K562 (cell line): Measurements from ENCODE around the gene UBA1. TPM values are rescaled to one million over a fixed set of nuclear protein-coding genes. Genes with fewer than 3 reads are reported as not detected.

ENCODE experiments used
- ATAC-seq: fragments of 200-7000 bp; cut with Tn5 transposase; 3 replicates; pipeline ENCODE4 v1.9.1; 2020; ENCODE audit warnings: moderate library complexity
- BruUV-seq: library from RNA; stranded (reverse); fragments of 400-500 nt; replicated peaks from 2 replicates; lab custom pipeline; 2021; lab: Mats Ljungman, UMichigan
- CTCF ChIA-PET: fragments of 300-600 bp; formaldehyde crosslinking; extraction: SDS; loops from one replicate; lab custom pipeline; 2021; ENCODE audit warnings: low intra/inter-chr PET ratio; lab: Yijun Ruan, JAX
- POLR2A ChIA-PET: fragments of 300-600, 350-650 bp; sonication (Branson Sonifier 250); formaldehyde crosslinking; extraction: SDS; loops from one replicate; lab custom pipeline; 2021; ENCODE audit warnings: antibody characterized with exemption, inconsistent platforms; lab: Yijun Ruan, JAX
- DNase-seq, 4 experiments: peaks; one replicate each; pipeline versions ENCODE4 v3.0.0 to v3.0.0-alpha.2; 2011 to 2018; ENCODE audit warnings: low spot score in 3 of 4, mixed read lengths in 3 of 4; ENCODE audit errors: extremely low read depth in 1 of 4
- FAIRE-seq: peaks from 2 replicates; lab custom pipeline; 2011; peaks lifted over from hg19 to GRCh38; lab: Jason Lieb, UNC
- H2AFZ ChIP-seq: 2 replicates; pipeline ENCODE4 v1.6.0; 2011; ENCODE audit warnings: low read depth, low read length, control low read depth, inconsistent platforms
- H3K27ac ChIP-seq: fragments of 200-600 bp; 3 replicates; pipeline ENCODE4 v1.8.0; 2011; ENCODE audit warnings: low read depth, mild to moderate bottlenecking, control low read depth, inconsistent platforms, low read length, moderate library complexity, mixed read lengths; ENCODE audit errors: extremely low read depth
- H3K27me3 ChIP-seq, 2 experiments: fragments of 300-600 bp in 1 of 2; 2 replicates in 1 of 2; 3 replicates in 1 of 2; pipeline versions ENCODE4 v1.6.0 to v1.8.0; 2011; ENCODE audit warnings: inconsistent platforms in 2 of 2, low read length in 2 of 2, mild to moderate bottlenecking in 1 of 2, mixed read lengths in 1 of 2, moderate library complexity in 1 of 2; ENCODE audit not compliant: control insufficient read depth in 2 of 2, insufficient read depth in 2 of 2
- H3K36me3 ChIP-seq: fragments of 300-600 bp; 3 replicates; pipeline ENCODE4 v1.8.0; 2011; ENCODE audit warnings: mild to moderate bottlenecking, low read length, inconsistent platforms; ENCODE audit not compliant: control insufficient read depth, insufficient read depth
- H3K4me1 ChIP-seq, 2 experiments: fragments of 200-600 bp in 1 of 2; replicated peaks in 1 of 2; 2 replicates in 1 of 2; 3 replicates in 1 of 2; pipeline versions ENCODE4 v1.5.1 to v1.8.0; 2011; ENCODE audit warnings: inconsistent platforms in 2 of 2, low read length in 2 of 2, mild to moderate bottlenecking in 1 of 2, mixed read lengths in 1 of 2, moderate library complexity in 1 of 2; ENCODE audit not compliant: control insufficient read depth in 2 of 2, insufficient read depth in 2 of 2
- H3K4me2 ChIP-seq: 2 replicates; pipeline ENCODE4 v1.6.1; 2011; ENCODE audit warnings: low read length, control low read depth, inconsistent platforms, mixed read lengths; ENCODE audit not compliant: insufficient read depth
- H3K4me3 ChIP-seq: fragments of 200-600 bp; sonication (generic), shearing (Covaris generic); 2 replicates; pipeline ENCODE4 v1.5.1; 2016; ENCODE audit warnings: control low read depth, inconsistent platforms
- H3K79me2 ChIP-seq: fragments of 200-600 bp; 3 replicates; pipeline ENCODE4 v1.8.0; 2011; ENCODE audit warnings: low read length, inconsistent platforms; ENCODE audit not compliant: control insufficient read depth, insufficient read depth
- H3K9ac ChIP-seq, 2 experiments: 2 replicates each; pipeline versions ENCODE4 v1.6.0 to v1.6.1; 2011; ENCODE audit warnings: low read depth in 2 of 2, low read length in 2 of 2, control low read depth in 1 of 2, inconsistent platforms in 1 of 2, mild to moderate bottlenecking in 1 of 2, mixed read lengths in 1 of 2; ENCODE audit not compliant: insufficient read depth in 1 of 2
- H3K9me1 ChIP-seq: one replicate; pipeline ENCODE4 v1.6.0; 2011; ENCODE audit warnings: inconsistent platforms, mild to moderate bottlenecking, low read length, moderate library complexity; ENCODE audit not compliant: control insufficient read depth, insufficient read depth
- H3K9me3 ChIP-seq: replicated peaks from 2 replicates; pipeline ENCODE4 v1.5.1; 2011; ENCODE audit warnings: low read depth, low read length, inconsistent platforms; ENCODE audit not compliant: control insufficient read depth, insufficient read depth
- H4K20me1 ChIP-seq: replicated peaks from 2 replicates; pipeline ENCODE4 v1.6.1; 2011; ENCODE audit warnings: low read length, inconsistent platforms, mixed read lengths; ENCODE audit not compliant: control insufficient read depth, insufficient read depth
- BCOR ChIP-seq: fragments of 450-650 bp; IDR thresholded peaks from 2 replicates; pipeline ENCODE4 v1.6.1; 2016
- HES1 ChIP-seq: fragments of 450-650 bp; IDR thresholded peaks from 2 replicates; pipeline ENCODE4 v1.6.1; 2016; ENCODE audit warnings: low read depth, mild to moderate bottlenecking, moderate library complexity
- HIVEP1 ChIP-seq: fragments of 250-450 bp; sonication (Bioruptor Pico); IDR thresholded peaks from 2 replicates; pipeline ENCODE4 v1.4.0; 2020; ENCODE audit warnings: mild to moderate bottlenecking
- HLTF ChIP-seq: fragments of 450-650 bp; IDR thresholded peaks from 2 replicates; pipeline ENCODE4 v1.6.1; 2016
- KLF16 ChIP-seq: IDR thresholded peaks from 2 replicates; pipeline ENCODE4 v1.6.1; 2016; ENCODE audit warnings: antibody characterized with exemption
- MYNN ChIP-seq, 2 experiments: sonication (generic); formaldehyde crosslinking in 1 of 2; IDR thresholded peaks; 2 replicates each; pipeline versions ENCODE4 v1.5.0 to v1.6.1; 2016 to 2020; ENCODE audit warnings: antibody characterized with exemption in 1 of 2, missing genetic modification reagents in 1 of 2
- PHF8 ChIP-seq: fragments of 200-600 bp; sonication (generic); IDR thresholded peaks from 2 replicates; pipeline ENCODE4 v1.6.1; 2012; ENCODE audit warnings: mixed run types, mild to moderate bottlenecking, inconsistent platforms, low read length, moderate library complexity, borderline replicate concordance
- SIN3B ChIP-seq: fragments of 450-650 bp; IDR thresholded peaks from 2 replicates; pipeline ENCODE4 v1.6.1; 2017; ENCODE audit warnings: low read depth, mild to moderate bottlenecking, moderate library complexity
- TCF15 ChIP-seq: fragments of 250-450 bp; sonication (Bioruptor Pico); IDR thresholded peaks from 2 replicates; pipeline ENCODE4 v1.8.0; 2022; ENCODE audit warnings: moderate library complexity, mild to moderate bottlenecking, inconsistent platforms
- WGBS: fragments of 100-300 bp; shearing (Covaris generic); methylation state at CpG from one replicate; pipeline ENCODE4 v1.1.6; 2016; ENCODE audit warnings: low coverage, mixed read lengths; ENCODE audit not compliant: insufficient coverage; ENCODE audit errors: missing lambda C conversion rate; 5-methylcytosine and 5-hydroxymethylcytosine counted together
- in situ Hi-C: fragments of 300-500 bp; cut with MboI; formaldehyde crosslinking; loops from 4 replicates; pipeline ENCODE4 v1.15.0; 2018; ENCODE audit warnings: inconsistent platforms, mixed read lengths
- intact Hi-C: fragments of 100-400 bp; cut with micrococcal nuclease; formaldehyde crosslinking; loops from 2 replicates; pipeline ENCODE4 v1.14.2; 2022
- polyA plus RNA-seq, 8 experiments: library from polyadenylated mRNA; depleted of rRNA in 4 of 8; stranded (reverse) in 5 of 8; unstranded in 3 of 8; fragments of >200 nt; fragmentation: Nextera tagmentation in 2 of 8; fragmentation: Illumina TruSeq in 1 of 8; extraction: Ambion mirVana in 2 of 8; extraction: Trizol in 1 of 8; gene quantifications; 2 replicates each; pipeline versions ENCODE4 v1.2.1 to v1.2.3, GENCODE V29; 2011 to 2014; ENCODE audit warnings: inconsistent platforms in 1 of 8, missing spikeins in 1 of 8
- total RNA-seq, 7 experiments: library from RNA; depleted of rRNA in 6 of 7; stranded (reverse); fragments of >200 nt in 6 of 7; fragmentation: Illumina TruSeq in 2 of 7; extraction: Trizol in 2 of 7; gene quantifications; 2 replicates each; pipeline versions ENCODE4 v1.2.1 to v1.2.3, GENCODE V29; 2011 to 2021; ENCODE audit warnings: low replicate concordance in 1 of 7
- TF ChIP-seq, protein P1 (sequence below): fragments of 450-650 bp; IDR thresholded peaks from 2 replicates; pipeline ENCODE4 v1.6.1; 2016; ENCODE audit warnings: low read depth

UBA1 gene
- total and polyA plus RNA-seq, 9 of the 15 experiments (the other 6 are each of a cell fraction or from before 2014, with no cell fraction given) = 32.0 to 174 (median 93.6) TPM

DNA sequence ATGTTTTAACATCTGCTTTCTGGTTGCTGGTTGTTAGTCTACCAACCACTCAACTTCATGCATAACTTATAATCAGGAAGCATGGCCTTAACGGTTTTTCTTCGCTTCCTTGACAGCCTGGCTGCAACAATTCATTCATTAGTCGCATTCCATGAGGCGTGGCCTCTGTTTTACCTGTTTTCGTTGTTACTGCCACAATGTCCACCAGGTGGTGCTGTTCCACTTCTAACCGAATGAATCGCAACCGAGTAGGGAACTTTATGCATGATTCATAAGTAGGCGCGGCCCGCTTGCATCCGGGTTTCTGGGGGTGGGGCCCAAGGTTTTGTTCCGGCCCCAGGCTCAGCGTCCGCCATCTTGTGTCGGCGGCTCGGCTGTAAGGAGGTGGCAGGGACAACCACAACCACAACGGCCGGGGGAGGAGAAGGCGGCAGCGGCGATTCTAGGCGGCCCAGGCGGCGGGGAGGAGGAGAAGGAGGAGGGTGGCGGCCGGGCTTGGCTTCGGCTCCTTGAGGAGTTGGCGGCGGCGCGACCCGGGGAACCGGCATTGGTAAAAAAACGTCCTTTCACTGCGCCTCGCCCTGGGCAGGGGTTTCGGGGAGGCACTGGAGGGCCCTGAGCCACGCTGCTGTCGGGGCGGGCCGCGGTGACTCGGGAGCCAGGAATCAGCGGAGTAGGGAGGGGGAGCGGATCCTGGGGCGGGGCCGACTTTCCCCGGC is at the start of gene UBA1 (continued):
- TF ChIP-seq HES1 (no peak), MYNN (IDR thresholded peaks at IDR 0.05) (no peak), MYNN (CRISPR knock-in tag; IDR thresholded peaks at IDR 0.05) (no peak), HLTF (peak; percentile 32; the same call in 1 of the 2 replicates), PHF8 (peak; percentile 90)
- TF ChIP-seq, all 486 proteins: peak for 96

- peaks cover 8 to 16% of the 10 kb centered on the region in 2 experiments; a peak in 3 of 5 replicates for H3K4me1 ChIP-seq
- no peaks in the 10 kb centered on the region for H3K27me3 ChIP-seq
- intact Hi-C loops = loop anchor here (2.0 kb wide), 1 partner anchor 15 kb away; no protein-coding TSS in a partner anchor
- peaks cover 67% of the 10 kb centered on the region for H3K79me2 ChIP-seq
- peak; percentile 56 to 79 (median 76) for DNase-seq
- H3K9me3 ChIP-seq = no peaks in the 10 kb centered on the region
- ATAC-seq = peak; percentile 8; the same call in 2 of the 3 replicates
- peaks cover 9% of the 10 kb centered on the region for H4K20me1 ChIP-seq
- H3K27ac ChIP-seq = peak overlapping the region; percentile 89
- peak overlapping the region; percentile 94 for H2AFZ ChIP-seq
- peaks cover 5% of the 10 kb centered on the region for H3K9me1 ChIP-seq
- in situ Hi-C loops = no loop called here
- POLR2A ChIA-PET = interaction anchor here (0.9 to 2.5 kb wide), 6 partner anchors 8 to 418 kb away, joined by 3 to 19 read pairs (median 4); no protein-coding TSS in a partner anchor
- H3K4me2 ChIP-seq = peak overlapping the region; percentile 96
- BruUV-seq = TSS peak; percentile 78
- FAIRE-seq = no peak
- 2% methylated on average over 20 of the region's 46 CpGs for WGBS
- peak overlapping the region; percentile 91 for H3K4me3 ChIP-seq
- CTCF ChIA-PET = no interaction called here
- H3K9ac ChIP-seq = peak overlapping the region; percentile 87 to 99
- peaks cover 51% of the 10 kb centered on the region for H3K36me3 ChIP-seq
- TF ChIP-seq, protein P1, sequence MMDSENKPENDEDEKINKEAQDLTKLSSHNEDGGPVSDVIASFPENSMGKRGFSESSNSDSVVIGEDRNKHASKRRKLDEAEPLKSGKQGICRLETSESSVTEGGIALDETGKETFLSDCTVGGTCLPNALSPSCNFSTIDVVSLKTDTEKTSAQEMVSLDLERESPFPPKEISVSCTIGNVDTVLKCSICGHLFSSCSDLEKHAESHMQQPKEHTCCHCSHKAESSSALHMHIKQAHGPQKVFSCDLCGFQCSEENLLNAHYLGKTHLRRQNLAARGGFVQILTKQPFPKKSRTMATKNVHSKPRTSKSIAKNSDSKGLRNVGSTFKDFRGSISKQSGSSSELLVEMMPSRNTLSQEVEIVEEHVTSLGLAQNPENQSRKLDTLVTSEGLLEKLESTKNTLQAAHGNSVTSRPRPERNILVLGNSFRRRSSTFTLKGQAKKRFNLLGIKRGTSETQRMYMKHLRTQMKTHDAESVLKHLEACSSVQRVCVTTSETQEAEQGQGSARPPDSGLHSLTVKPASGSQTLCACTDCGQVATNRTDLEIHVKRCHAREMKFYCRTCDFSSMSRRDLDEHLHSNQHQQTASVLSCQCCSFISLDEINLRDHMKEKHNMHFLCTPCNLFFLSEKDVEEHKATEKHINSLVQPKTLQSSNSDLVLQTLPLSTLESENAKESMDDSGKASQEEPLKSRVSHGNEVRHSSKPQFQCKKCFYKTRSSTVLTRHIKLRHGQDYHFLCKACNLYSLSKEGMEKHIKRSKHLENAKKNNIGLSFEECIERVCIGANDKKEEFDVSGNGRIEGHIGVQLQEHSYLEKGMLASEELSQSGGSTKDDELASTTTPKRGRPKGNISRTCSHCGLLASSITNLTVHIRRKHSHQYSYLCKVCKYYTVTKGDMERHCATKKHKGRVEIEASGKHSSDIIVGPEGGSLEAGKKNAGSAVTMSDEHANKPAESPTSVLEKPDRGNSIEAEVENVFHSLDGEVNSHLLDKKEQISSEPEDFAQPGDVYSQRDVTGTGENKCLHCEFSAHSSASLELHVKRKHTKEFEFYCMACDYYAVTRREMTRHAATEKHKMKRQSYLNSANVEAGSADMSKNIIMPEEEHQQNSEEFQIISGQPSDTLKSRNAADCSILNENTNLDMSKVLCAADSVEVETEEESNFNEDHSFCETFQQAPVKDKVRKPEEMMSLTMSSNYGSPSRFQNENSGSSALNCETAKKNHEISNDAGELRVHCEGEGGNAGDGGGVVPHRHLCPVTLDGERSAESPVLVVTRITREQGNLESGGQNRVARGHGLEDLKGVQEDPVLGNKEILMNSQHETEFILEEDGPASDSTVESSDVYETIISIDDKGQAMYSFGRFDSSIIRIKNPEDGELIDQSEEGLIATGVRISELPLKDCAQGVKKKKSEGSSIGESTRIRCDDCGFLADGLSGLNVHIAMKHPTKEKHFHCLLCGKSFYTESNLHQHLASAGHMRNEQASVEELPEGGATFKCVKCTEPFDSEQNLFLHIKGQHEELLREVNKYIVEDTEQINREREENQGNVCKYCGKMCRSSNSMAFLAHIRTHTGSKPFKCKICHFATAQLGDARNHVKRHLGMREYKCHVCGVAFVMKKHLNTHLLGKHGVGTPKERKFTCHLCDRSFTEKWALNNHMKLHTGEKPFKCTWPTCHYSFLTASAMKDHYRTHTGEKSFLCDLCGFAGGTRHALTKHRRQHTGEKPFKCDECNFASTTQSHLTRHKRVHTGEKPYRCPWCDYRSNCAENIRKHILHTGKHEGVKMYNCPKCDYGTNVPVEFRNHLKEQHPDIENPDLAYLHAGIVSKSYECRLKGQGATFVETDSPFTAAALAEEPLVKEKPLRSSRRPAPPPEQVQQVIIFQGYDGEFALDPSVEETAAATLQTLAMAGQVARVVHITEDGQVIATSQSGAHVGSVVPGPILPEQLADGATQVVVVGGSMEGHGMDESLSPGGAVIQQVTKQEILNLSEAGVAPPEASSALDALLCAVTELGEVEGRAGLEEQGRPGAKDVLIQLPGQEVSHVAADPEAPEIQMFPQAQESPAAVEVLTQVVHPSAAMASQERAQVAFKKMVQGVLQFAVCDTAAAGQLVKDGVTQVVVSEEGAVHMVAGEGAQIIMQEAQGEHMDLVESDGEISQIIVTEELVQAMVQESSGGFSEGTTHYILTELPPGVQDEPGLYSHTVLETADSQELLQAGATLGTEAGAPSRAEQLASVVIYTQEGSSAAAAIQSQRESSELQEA = peak; percentile 88
- TF ChIP-seq KLF16 = 0 out of 2 replicates have a peak, but pooled peaks have one; percentile 10
- no peak for TF ChIP-seq HIVEP1 (CRISPR knock-in tag)
- TF ChIP-seq TCF15 (CRISPR knock-in tag) = no peak
- peak; percentile 49; the same call in 1 of the 2 replicates for TF ChIP-seq SIN3B
- peak; percentile 38; the same call in 1 of the 2 replicates for TF ChIP-seq BCOR
Observed at GRCh38 chrX:47143894-47144625, 49.6 kb upstream of the UBA1 start.
